GM18951 (cell line): ENCODE data around the gene AQP5.

ENCODE experiments used
- POLR2A ChIP-seq: IDR thresholded peaks from 4 replicates; pipeline ENCODE4 v1.6.1; 2011; ENCODE audit warnings: mild to moderate bottlenecking; ENCODE audit not compliant: insufficient read length, insufficient read depth; ENCODE audit errors: extremely low read depth
- in situ Hi-C: fragments of 300-500 bp; cut with MboI; formaldehyde crosslinking; loops from one replicate; pipeline ENCODE4 v1.12.0; 2022; ENCODE audit warnings: low sequenced_read_pairs, mixed read lengths, inconsistent platforms; ENCODE audit not compliant: unreplicated experiment

The AQP5 gene

GRCh38 chr12:49939307-49939706 is 22.4 kb upstream of the AQP5 start:
- in situ Hi-C loops: no loop called here
- no peak for TF ChIP-seq POLR2A

GRCh38 chr12:49939707-49940106 is 22.0 kb upstream of the AQP5 start:
- in situ Hi-C loops: no loop called here
- TF ChIP-seq POLR2A: no peak

- in situ Hi-C loops: no loop called here
- no peak for TF ChIP-seq POLR2A
These were observed 19.8 kb upstream of the AQP5 start for GRCh38 chr12:49941556-49942511.

DNA sequence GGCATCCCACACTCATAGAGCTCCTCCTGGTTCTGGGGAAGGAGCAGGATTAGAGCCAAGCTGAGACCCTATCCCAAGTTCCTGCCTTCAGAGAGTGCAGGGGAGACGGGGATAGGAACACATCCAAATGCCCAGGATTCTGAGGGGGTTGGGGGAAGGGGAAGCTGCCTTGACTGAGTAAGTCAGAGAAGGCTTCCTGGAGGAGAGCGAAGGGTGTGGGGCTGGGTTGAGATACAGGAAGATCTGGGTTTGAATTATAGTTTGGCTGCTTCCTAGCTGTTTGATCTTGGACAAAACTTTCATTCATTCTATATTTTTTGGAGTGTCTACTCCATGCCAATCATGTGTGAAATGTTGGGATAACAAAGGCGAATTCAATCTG is 19.2 kb upstream of the AQP5 start:
- in situ Hi-C loops: no loop called here
- no peak for TF ChIP-seq POLR2A

GRCh38 chr12:49942921-49943624 is 18.6 kb upstream of the AQP5 start:
- TF ChIP-seq POLR2A: no peak
- in situ Hi-C loops: no loop called here

- in situ Hi-C loops: no loop called here
- no peak for TF ChIP-seq POLR2A
These were observed 18.1 kb upstream of the AQP5 start for GRCh38 chr12:49943625-49943960.

DNA sequence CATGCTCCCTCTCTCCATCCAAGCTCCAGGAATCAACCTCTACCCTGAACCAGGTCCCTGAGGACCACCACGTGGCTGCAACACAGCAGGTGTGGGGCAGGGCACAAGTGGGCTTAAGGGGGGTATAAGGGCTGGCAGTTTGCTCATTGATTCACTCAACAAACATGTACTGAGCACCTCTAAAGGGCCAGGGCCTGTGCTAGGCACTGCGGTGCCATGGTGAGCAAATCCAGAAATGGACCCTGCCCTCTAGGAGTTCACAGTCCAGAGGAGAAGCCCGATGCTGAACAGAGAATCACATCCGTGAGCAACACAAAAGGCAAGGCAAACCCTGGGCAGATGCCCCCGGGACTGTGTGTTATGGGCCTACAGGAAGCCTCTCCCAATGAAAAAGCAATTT is 17.6 kb upstream of the AQP5 start:
- in situ Hi-C loops: no loop called here
- TF ChIP-seq POLR2A: no peak

- no peak for TF ChIP-seq POLR2A
- in situ Hi-C loops: no loop called here
These were observed 17.0 kb upstream of the AQP5 start for GRCh38 chr12:49944718-49945117.

- in situ Hi-C loops: no loop called here
- no peak for TF ChIP-seq POLR2A
These were observed 16.1 kb upstream of the AQP5 start for GRCh38 chr12:49945394-49946080.

DNA sequence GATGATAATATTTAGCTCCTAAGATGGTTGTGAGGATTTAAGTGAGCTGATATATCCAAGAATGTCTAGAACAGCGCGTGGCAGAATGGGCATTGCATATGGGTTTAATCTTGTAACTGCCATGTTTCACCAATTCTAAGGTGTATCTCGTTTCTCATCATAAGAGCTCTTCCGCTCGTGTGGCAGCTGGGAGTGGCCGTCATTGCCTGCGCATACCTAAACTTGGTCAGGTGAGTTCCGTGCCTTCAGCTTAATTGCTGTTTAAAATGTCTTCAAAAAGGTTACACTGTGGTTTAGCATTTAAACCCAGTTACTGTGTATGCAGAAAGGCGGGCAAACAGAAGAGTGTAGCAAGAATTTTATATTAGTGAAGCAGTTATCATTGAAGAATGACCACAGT is 15.6 kb upstream of the AQP5 start:
- in situ Hi-C loops: no loop called here
- TF ChIP-seq POLR2A: no peak

GRCh38 chr12:49946497-49946896 is 15.2 kb upstream of the AQP5 start:
- in situ Hi-C loops: no loop called here
- TF ChIP-seq POLR2A: no peak

DNA sequence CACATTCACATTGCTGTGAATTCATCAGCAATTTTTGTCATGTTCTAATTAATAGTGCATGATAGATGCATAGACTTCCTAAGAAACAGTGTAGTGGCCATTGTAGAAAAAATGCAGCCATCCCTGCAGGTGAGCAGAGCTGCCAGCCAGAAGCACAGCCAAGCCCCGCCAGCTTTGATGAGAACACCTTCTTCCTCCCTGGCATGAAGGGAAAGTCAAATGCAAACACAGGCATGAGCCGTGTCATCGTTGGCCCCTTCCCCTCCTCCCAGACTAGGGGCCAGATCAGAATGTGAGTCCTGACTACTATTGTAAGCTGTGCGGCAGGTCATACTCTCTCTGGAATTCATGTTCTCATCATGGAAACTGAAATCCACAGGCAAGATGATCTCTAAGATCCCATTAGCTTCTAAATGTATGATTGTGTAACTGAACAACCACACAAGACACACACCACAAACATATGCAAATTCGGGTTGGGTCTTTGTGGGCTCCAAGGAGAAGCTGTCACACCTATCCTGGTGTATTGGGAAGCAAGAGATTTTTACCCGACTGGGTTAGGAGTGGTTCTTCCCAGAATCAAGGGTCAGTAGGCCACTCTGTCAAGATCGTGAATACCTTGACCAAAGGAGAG is 14.0 kb upstream of the AQP5 start:
- in situ Hi-C loops: no loop called here
- no peak for TF ChIP-seq POLR2A
